Keratinocyte (primary cell): ENCODE results near the gene LPIN3. TPM values are rescaled to one million over a fixed set of nuclear protein-coding genes. Genes with fewer than 3 reads are reported as not detected.

Experiments used
- DNase-seq: peaks from one replicate; pipeline ENCODE4 v3.0.0-alpha.2; 2011; ENCODE audit warnings: low read depth, missing footprints, low spot score
- FAIRE-seq: peaks from 2 replicates; lab custom pipeline; 2011; peaks lifted over from hg19 to GRCh38; lab: Jason Lieb, UNC
- H2AFZ ChIP-seq: 2 replicates; pipeline ENCODE4 v1.6.0; 2012; ENCODE audit warnings: low read length, control low read depth, inconsistent platforms; ENCODE audit not compliant: control insufficient read depth
- H3K27ac ChIP-seq: 2 replicates; pipeline ENCODE4 v1.5.1; 2011; ENCODE audit warnings: low read length; ENCODE audit not compliant: control insufficient read depth, insufficient read depth
- H3K27me3 ChIP-seq: 3 replicates; pipeline ENCODE4 v1.6.0; 2011; ENCODE audit warnings: low read length; ENCODE audit not compliant: control insufficient read depth, insufficient read depth; ENCODE audit errors: extremely low read depth
- H3K36me3 ChIP-seq, 2 experiments: 2 replicates in 1 of 2; 3 replicates in 1 of 2; pipeline ENCODE4 v1.5.1; 2011; ENCODE audit warnings: low read length in 2 of 2, mild to moderate bottlenecking in 1 of 2; ENCODE audit not compliant: control insufficient read depth in 2 of 2, insufficient read depth in 2 of 2; ENCODE audit errors: extremely low read depth in 1 of 2
- H3K4me1 ChIP-seq: 3 replicates; pipeline ENCODE4 v1.5.1; 2011; ENCODE audit warnings: low read length; ENCODE audit not compliant: control insufficient read depth, insufficient read depth; ENCODE audit errors: extremely low read depth
- H3K4me2 ChIP-seq: 3 replicates; pipeline ENCODE4 v1.6.0; 2011; ENCODE audit warnings: low read depth, low read length; ENCODE audit not compliant: control insufficient read depth, insufficient read depth; ENCODE audit errors: extremely low read depth
- H3K4me3 ChIP-seq, 3 experiments: fragments of 200-600 bp in 1 of 3; sonication (generic) in 1 of 3; 2 replicates in 2 of 3; 3 replicates in 1 of 3; pipeline ENCODE4 v1.5.1; 2011 to 2016; ENCODE audit warnings: low read length in 3 of 3, mild to moderate bottlenecking in 3 of 3, control low read depth in 2 of 3, inconsistent platforms in 1 of 3, low read depth in 1 of 3, mixed read lengths in 1 of 3, mixed run types in 1 of 3, moderate library complexity in 1 of 3; ENCODE audit not compliant: control insufficient read depth in 2 of 3, insufficient read depth in 2 of 3; ENCODE audit errors: extremely low read depth in 1 of 3
- H3K79me2 ChIP-seq: 2 replicates; pipeline ENCODE4 v1.6.0; 2012; ENCODE audit warnings: low read length; ENCODE audit not compliant: control insufficient read depth, insufficient read depth
- H3K9ac ChIP-seq: 3 replicates; pipeline ENCODE4 v1.6.0; 2011; ENCODE audit warnings: low read length; ENCODE audit not compliant: control insufficient read depth, insufficient read depth; ENCODE audit errors: extremely low read depth
- H3K9me1 ChIP-seq: 3 replicates; pipeline ENCODE4 v1.6.0; 2011; ENCODE audit warnings: low read length; ENCODE audit not compliant: control insufficient read depth, insufficient read depth; ENCODE audit errors: extremely low read depth
- H3K9me3 ChIP-seq: 2 replicates; pipeline ENCODE4 v1.5.1; 2012; ENCODE audit warnings: low read depth, low read length; ENCODE audit not compliant: control insufficient read depth
- H4K20me1 ChIP-seq: 3 replicates; pipeline ENCODE4 v1.6.0; 2011; ENCODE audit warnings: low read length; ENCODE audit not compliant: control insufficient read depth, insufficient read depth; ENCODE audit errors: extremely low read depth
- EZH2 ChIP-seq: IDR thresholded peaks from one replicate; pipeline ENCODE4 v1.6.1; 2012; ENCODE audit warnings: inconsistent platforms, mild to moderate bottlenecking, low read length, moderate library complexity
- dilution Hi-C: fragments of 300-500 bp; cut with MboI; formaldehyde crosslinking; loops from one replicate; pipeline ENCODE4 v1.7.0; 2020; ENCODE audit warnings: low sequenced_read_pairs; ENCODE audit not compliant: extremely low pct_ligation_motif_present
- polyA plus RNA-seq, 5 experiments: library from polyadenylated mRNA; depleted of rRNA in 3 of 5; stranded (reverse) in 3 of 5; stranded (forward) in 1 of 5; unstranded in 1 of 5; fragments of >200 nt; gene quantifications; 1 replicate in 1 of 5; 2 replicates in 3 of 5; 3 replicates in 1 of 5; pipeline versions ENCODE4 v1.2.1 to v1.2.3, GENCODE V29; 2011 to 2012; ENCODE audit warnings: missing spikeins in 2 of 5, low read depth in 1 of 5, low replicate concordance in 1 of 5
- TF ChIP-seq, protein P1 (sequence below), 3 experiments: IDR thresholded peaks in 1 of 3; conservative IDR thresholded peaks in 1 of 3; optimal IDR thresholded peaks in 1 of 3; 2 replicates in 2 of 3; 3 replicates in 1 of 3; pipeline versions ENCODE3 to v1.5.1; 2011; ENCODE audit warnings: low read length in 3 of 3, mild to moderate bottlenecking in 3 of 3, moderate library complexity in 2 of 3, control low read depth in 1 of 3, inconsistent platforms in 1 of 3; ENCODE audit not compliant: insufficient read depth in 2 of 3; ENCODE audit errors: extremely low read depth in 1 of 3

Gene LPIN3
- polyA plus RNA-seq, 1 donor (not counting 4 experiments of a cell fraction or from before 2014, with no cell fraction given), result 15.6 TPM

DNA sequence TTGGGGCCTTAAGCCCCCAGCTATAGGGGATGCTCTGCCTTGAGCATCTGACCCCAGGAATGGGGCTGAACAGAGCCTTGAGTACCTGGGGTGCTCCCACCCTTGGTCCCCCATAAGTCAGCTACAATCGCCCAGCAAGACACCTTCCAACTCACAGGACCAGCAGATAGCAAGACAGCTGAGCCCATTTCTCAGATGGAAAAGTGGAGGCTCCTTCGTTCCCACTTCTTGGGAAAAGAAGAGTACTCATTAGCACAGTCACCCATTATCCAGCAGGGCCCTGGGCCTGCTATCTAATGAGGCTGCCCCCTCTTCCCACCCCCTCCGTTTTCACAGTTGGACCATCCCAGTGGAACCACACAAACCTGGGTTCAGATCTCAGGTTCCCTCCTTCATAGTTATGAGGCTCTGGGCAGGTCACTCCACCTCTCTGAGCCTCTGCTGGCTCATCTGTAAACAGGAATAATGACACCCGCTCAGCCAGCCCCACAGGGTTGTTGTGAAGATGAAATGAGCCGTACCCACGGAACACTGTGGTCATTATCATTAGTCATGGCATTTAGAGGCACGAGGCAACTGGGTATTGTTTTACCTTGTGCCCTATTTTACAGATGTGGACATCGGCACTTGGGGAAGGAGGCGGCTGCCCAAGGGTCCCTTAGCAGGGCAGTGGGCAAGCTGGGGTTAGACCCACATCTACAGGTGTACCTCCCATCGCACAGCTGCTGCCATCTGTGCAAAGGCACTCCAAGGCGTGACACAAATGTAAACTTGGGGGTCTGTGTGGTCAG, 4.5 kb downstream of the LPIN3 start:
- Histone ChIP-seq H3K9me1 (no peaks in the 10 kb centered on the region), H3K79me2 (peaks cover 18% of the 10 kb centered on the region), H2AFZ (no peak overlapping the region), H3K9ac (no peak overlapping the region), H4K20me1 (no peaks in the 10 kb centered on the region), H3K36me3 (peaks cover 15 to 17% of the 10 kb centered on the region in 2 experiments), H3K4me1 (peaks cover 14% of the 10 kb centered on the region), H3K27ac (no peak overlapping the region), H3K27me3 (no peaks in the 10 kb centered on the region), H3K4me3 (no peak overlapping the region), H3K9me3 (no peaks in the 10 kb centered on the region), H3K4me2 (no peak overlapping the region)
- no peak for TF ChIP-seq EZH2
- TF ChIP-seq, protein P1, sequence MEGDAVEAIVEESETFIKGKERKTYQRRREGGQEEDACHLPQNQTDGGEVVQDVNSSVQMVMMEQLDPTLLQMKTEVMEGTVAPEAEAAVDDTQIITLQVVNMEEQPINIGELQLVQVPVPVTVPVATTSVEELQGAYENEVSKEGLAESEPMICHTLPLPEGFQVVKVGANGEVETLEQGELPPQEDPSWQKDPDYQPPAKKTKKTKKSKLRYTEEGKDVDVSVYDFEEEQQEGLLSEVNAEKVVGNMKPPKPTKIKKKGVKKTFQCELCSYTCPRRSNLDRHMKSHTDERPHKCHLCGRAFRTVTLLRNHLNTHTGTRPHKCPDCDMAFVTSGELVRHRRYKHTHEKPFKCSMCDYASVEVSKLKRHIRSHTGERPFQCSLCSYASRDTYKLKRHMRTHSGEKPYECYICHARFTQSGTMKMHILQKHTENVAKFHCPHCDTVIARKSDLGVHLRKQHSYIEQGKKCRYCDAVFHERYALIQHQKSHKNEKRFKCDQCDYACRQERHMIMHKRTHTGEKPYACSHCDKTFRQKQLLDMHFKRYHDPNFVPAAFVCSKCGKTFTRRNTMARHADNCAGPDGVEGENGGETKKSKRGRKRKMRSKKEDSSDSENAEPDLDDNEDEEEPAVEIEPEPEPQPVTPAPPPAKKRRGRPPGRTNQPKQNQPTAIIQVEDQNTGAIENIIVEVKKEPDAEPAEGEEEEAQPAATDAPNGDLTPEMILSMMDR (optimal IDR thresholded peaks at IDR 0.05 in 1 of 3, IDR thresholded peaks at IDR 0.05 in 1 of 3, conservative IDR thresholded peaks at IDR 0.05 in 1 of 3; ENCODE audit: extremely low read depth in 1 of 3, insufficient read depth in 2 of 3, low read length in 3 of 3), result no peak
- dilution Hi-C loops, result no loop called here
- FAIRE-seq (no peak), DNase-seq (no peak)

DNA sequence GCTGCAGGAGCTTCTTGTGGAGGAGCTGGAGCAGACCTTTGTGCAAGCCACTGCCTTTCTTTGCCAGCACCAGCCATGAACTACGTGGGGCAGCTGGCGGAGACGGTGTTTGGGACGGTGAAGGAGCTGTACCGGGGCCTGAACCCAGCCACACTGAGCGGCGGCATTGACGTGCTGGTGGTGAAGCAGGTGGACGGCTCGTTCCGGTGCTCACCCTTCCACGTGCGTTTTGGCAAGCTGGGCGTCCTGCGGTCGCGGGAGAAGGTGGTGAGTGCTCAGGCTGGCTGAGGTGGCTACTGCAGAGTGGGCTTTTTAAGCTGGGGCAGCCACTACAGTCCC, 5.1 kb downstream of the LPIN3 start:
- Histone ChIP-seq H3K27me3 (no peaks in the 10 kb centered on the region), H3K9me1 (no peaks in the 10 kb centered on the region), H4K20me1 (no peaks in the 10 kb centered on the region), H2AFZ (no peak overlapping the region), H3K36me3 (peaks cover 15 to 23% of the 10 kb centered on the region in 2 experiments), H3K27ac (no peak overlapping the region), H3K79me2 (peaks cover 18% of the 10 kb centered on the region), H3K4me1 (peaks cover 11% of the 10 kb centered on the region), H3K9me3 (no peaks in the 10 kb centered on the region), H3K4me2 (no peak overlapping the region), H3K9ac (no peak overlapping the region), H3K4me3 (no peak overlapping the region)
- dilution Hi-C loops, result no loop called here
- no peak for TF ChIP-seq EZH2
- TF ChIP-seq, protein P1 (optimal IDR thresholded peaks at IDR 0.05 in 1 of 3, IDR thresholded peaks at IDR 0.05 in 1 of 3, conservative IDR thresholded peaks at IDR 0.05 in 1 of 3; ENCODE audit: extremely low read depth in 1 of 3, insufficient read depth in 2 of 3, low read length in 3 of 3), result no peak
- no peak for DNase-seq
- FAIRE-seq, result no peak
